ENCODE results near the gene ARMC7. TPM values are rescaled to one million over a fixed set of nuclear protein-coding genes. Genes with fewer than 3 reads are reported as not detected.

ARMC7 gene
- total RNA-seq, 4 donors from 2014 or later: 0.29 to 9.2 (median 2.0) TPM

DNA sequence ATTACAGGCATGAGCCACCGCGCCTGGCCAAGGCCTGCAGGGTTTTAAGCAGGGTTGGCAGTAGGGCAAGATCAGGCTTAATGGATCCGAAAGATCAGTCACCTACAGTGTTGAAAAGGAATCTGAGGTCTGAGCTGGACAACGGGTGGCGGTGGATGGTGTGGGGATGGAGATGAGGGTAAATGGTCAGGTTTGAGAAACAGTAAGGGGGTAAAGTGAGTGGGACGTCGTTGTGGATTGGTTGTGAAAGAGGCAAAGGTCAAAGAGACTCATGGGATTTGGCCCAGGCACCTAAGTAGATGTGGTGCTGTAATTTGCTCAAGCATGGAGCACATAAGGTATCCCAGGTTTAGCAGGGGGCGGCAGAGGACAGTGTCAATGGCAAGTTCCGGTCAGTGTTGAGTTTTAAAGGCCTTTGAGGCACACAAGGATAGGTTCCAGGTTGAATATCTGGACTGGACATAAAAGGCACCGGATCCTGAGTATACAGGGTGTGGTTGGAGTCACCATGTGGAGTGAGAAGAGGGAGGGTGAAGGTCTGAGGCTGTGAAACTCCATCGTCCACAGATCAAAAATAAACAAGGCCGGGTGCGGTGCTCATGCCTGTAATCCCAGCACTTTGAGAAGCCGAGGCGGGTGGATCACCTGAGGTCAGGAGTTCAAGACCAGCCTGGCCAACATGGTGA is 23.1 kb upstream of the ARMC7 start:
- Histone ChIP-seq H3K9me3 (no peaks in the 10 kb centered on the region), H3K27ac (peak overlapping the region in 1 of 2 donors; percentile 91), H3K4me1 (peaks cover 0 to 7% of the 10 kb centered on the region in 2 donors), H3K27me3 (no peaks in the 10 kb centered on the region), H3K4me3 (no peak overlapping the region), H3K36me3 (no peaks in the 10 kb centered on the region)
- intact Hi-C loops (cut with DNase I; ENCODE audit: low total_unique reads): no loop called here
- TF ChIP-seq, protein P1, sequence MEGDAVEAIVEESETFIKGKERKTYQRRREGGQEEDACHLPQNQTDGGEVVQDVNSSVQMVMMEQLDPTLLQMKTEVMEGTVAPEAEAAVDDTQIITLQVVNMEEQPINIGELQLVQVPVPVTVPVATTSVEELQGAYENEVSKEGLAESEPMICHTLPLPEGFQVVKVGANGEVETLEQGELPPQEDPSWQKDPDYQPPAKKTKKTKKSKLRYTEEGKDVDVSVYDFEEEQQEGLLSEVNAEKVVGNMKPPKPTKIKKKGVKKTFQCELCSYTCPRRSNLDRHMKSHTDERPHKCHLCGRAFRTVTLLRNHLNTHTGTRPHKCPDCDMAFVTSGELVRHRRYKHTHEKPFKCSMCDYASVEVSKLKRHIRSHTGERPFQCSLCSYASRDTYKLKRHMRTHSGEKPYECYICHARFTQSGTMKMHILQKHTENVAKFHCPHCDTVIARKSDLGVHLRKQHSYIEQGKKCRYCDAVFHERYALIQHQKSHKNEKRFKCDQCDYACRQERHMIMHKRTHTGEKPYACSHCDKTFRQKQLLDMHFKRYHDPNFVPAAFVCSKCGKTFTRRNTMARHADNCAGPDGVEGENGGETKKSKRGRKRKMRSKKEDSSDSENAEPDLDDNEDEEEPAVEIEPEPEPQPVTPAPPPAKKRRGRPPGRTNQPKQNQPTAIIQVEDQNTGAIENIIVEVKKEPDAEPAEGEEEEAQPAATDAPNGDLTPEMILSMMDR (IDR thresholded peaks at IDR 0.05): no peak
- TF ChIP-seq POLR2A (IDR thresholded peaks at IDR 0.05): no peak
- no peak for DNase-seq

GRCh38 chr17:75087182-75087557 is 22.6 kb upstream of the ARMC7 start:
- no peaks in the 10 kb centered on the region for H3K27me3 ChIP-seq
- peak overlapping the region; percentile 42 to 51 for H3K4me3 ChIP-seq
- no peak for TF ChIP-seq POLR2A (IDR thresholded peaks at IDR 0.05)
- TF ChIP-seq, protein P1 (IDR thresholded peaks at IDR 0.05): no peak
- no peak for DNase-seq
- no peaks in the 10 kb centered on the region for H3K36me3 ChIP-seq
- H3K9me3 ChIP-seq: no peaks in the 10 kb centered on the region
- peaks cover 0 to 7% of the 10 kb centered on the region in 2 donors for H3K4me1 ChIP-seq
- H3K27ac ChIP-seq: peak overlapping the region; percentile 79 to 91
- intact Hi-C loops (cut with DNase I; ENCODE audit: low total_unique reads): no loop called here

DNA sequence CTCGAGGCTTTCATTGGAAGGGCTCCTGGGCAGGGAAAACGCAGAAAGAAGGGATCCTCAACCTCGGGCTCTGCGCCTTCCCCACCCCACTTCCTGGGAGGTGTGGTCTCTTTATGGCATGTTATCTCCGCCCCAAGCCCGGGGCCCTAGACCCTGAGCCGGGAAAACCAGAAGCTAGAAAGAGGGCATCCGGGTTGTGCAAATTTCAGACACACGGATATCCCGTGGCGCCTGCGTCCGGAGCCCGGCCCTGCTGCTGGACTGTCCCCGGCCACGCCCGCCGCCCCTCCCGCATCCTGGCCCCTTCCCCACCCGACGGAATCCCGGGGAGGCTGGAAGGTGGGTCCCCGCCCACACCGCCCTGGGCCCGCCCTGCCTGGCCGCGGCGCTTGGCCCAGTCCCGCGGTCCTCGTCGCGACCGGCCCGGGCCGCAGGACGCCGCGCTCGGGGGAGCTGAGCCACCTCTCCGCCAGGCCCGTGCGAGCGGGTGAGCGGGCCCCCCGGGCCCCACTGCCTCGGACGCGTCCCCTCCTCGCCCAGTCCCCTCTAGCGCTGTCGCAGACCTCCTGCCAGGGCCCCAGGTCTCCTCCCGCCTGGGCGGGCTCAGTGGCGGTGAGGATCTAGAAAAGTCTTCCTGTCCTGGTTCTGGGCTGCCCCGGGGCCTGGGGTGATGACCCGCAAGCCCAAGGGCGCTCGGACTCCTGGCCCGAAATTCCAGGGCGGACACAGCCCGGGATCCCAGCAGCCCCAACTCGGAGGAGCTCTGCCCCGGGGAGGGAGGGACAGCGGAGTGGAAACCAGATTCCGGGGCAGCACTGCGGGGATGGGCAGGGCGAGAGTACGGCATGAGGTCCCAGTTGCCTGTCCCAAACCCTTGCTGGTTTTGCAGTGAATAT is 22.0 kb upstream of the ARMC7 start, which contains the start of gene SLC16A5:
Gene SLC16A5 (plus strand): TSS at position 397 of the 896 bp plus-strand sequence. CDS start 5,683 bp downstream, outside the sequence.
- H3K27me3 ChIP-seq: no peaks in the 10 kb centered on the region
- H3K9me3 ChIP-seq: no peaks in the 10 kb centered on the region
- intact Hi-C loops (cut with DNase I; ENCODE audit: low total_unique reads): no loop called here
- peak within 1 kb of the TSS; percentile 79 to 91 for H3K27ac ChIP-seq
- DNase-seq: peak; percentile 90 to 91
- H3K4me1 ChIP-seq: peaks cover 0 to 7% of the 10 kb centered on the region in 2 donors
- H3K36me3 ChIP-seq: no peaks in the 10 kb centered on the region
- peak within 1 kb of the TSS; percentile 42 to 51 for H3K4me3 ChIP-seq
- TF ChIP-seq, protein P1 (IDR thresholded peaks at IDR 0.05): no peak
- TF ChIP-seq POLR2A (IDR thresholded peaks at IDR 0.05): peak in 1 of 2 donors; percentile 64

DNA sequence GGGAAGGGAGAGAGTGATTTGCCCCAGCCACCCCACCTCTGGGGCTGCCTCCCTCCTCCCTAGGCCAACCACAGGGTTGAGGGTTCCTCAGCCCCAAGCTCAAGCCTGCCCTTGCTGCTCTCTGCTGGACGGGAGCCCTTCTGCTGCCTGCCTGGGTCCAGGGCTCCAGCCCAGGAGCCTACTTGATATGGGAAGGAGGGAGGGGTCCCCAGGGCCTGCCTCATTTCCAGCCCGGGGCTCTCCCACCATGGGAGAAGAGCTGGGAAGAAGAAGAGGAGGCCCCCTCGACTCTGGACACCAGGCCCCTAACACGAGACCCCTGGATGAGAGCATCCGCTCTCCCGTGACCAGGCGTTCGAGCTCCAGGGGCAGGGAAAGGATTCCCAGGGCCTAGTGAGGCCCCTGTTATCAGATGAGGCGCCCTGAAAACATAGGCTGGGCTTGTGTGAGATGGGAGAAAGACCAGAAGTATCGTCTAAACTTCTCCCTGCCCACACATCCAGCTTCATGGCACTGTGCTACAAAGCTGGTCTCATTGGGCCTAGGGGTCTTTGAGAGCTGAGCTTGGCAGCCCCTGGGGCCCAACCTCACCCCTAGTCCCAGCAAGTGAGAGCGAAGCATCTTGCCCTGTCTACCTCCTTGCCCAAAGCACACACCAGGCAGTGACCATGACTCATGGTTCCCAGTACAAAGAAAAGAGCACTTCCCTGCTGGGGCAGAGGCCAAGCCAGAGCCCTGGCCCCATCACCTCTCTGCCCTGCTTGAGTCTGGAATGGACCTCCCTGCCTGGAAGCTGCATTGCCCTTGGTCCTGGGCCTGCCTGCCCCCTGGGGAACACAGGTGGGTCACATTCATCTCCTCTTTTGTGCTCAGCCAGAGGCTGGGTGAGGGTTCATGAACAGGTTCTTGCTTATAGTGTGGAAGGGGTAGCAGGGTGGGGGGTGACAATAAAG is 21.0 kb upstream of the ARMC7 start:
- Histone ChIP-seq H3K4me1 (peaks cover 0 to 7% of the 10 kb centered on the region in 2 donors), H3K27ac (peak overlapping the region; percentile 79 to 91), H3K27me3 (no peaks in the 10 kb centered on the region), H3K9me3 (no peaks in the 10 kb centered on the region), H3K36me3 (no peaks in the 10 kb centered on the region), H3K4me3 (peak overlapping the region; percentile 42 to 51)
- intact Hi-C loops (cut with DNase I; ENCODE audit: low total_unique reads): no loop called here
- no peak for TF ChIP-seq POLR2A (IDR thresholded peaks at IDR 0.05)
- TF ChIP-seq, protein P1 (IDR thresholded peaks at IDR 0.05): no peak
- peak in 1 of 2 donors; percentile 47 for DNase-seq

Data from uterus (tissue), 4 donors.